ENCODE measurements around the gene S100Z. TPM values are rescaled to one million over a fixed set of nuclear protein-coding genes. Genes with fewer than 3 reads are reported as not detected.

Gene S100Z
- total RNA-seq, 1 experiment from 2014 or later: not detected

GRCh38 chr5:76941000-76941399 is 91.2 kb downstream of the S100Z start (continued):
- no peak for TF ChIP-seq E2F1 (CRISPR knock-in tag; IDR thresholded peaks at IDR 0.05)

- TF ChIP-seq AFF4 (CRISPR knock-in tag; IDR thresholded peaks at IDR 0.05; ENCODE audit: borderline replicate concordance): no peak
- TF ChIP-seq PREB (CRISPR knock-in tag; IDR thresholded peaks at IDR 0.05; ENCODE audit: borderline replicate concordance): no peak
- no peak for TF ChIP-seq ZNF317 (CRISPR knock-in tag; IDR thresholded peaks at IDR 0.05; ENCODE audit: borderline replicate concordance, low read depth)
- TF ChIP-seq ZNF219 (CRISPR knock-in tag; IDR thresholded peaks at IDR 0.05; ENCODE audit: borderline replicate concordance): no peak
- TF ChIP-seq E2F5 (CRISPR knock-in tag; IDR thresholded peaks at IDR 0.05): no peak
- no peak for TF ChIP-seq TCF7 (CRISPR knock-in tag; IDR thresholded peaks at IDR 0.05; ENCODE audit: low read depth)
- no peak for TF ChIP-seq USF2 (CRISPR knock-in tag; IDR thresholded peaks at IDR 0.05)
- TF ChIP-seq FOXP4 (CRISPR knock-in tag; IDR thresholded peaks at IDR 0.05): no peak
- POLR2A ChIA-PET: no interaction called here
- H3K27ac Mint-ChIP-seq: no peak overlapping the region
- no peak overlapping the region for H3K4me3 Mint-ChIP-seq
- CTCF ChIA-PET: no interaction called here
- ATAC-seq (no peak), DNase-seq (ENCODE audit: low spot score) (no peak)
- peaks cover 9% of the 10 kb centered on the region; the same call in 1 of the 2 replicates for H3K9me3 Mint-ChIP-seq
- 0 out of 2 replicates have a peak, but pooled peaks cover 3% of the 10 kb centered on the region for H3K4me1 Mint-ChIP-seq
- H3K36me3 Mint-ChIP-seq: no peaks in the 10 kb centered on the region
- H3K27me3 Mint-ChIP-seq (ENCODE audit: low read depth): no peaks in the 10 kb centered on the region
Observed at GRCh38 chr5:76941442-76941841, 91.6 kb downstream of the S100Z start.

- ATAC-seq (no peak), DNase-seq (ENCODE audit: low spot score) (no peak)
- Mint-ChIP-seq H3K36me3 (no peaks in the 10 kb centered on the region), H3K4me1 (0 out of 2 replicates have a peak, but pooled peaks cover 3% of the 10 kb centered on the region), H3K9me3 (peaks cover 9% of the 10 kb centered on the region; the same call in 1 of the 2 replicates), H3K27ac (no peak overlapping the region), H3K27me3 (ENCODE audit: low read depth) (no peaks in the 10 kb centered on the region), H3K4me3 (no peak overlapping the region)
- ChIA-PET CTCF (interaction anchor here (1.2 kb wide), 1 partner anchor 11 kb away, joined by 3 read pairs; no protein-coding TSS in a partner anchor), POLR2A (no interaction called here)
- TF ChIP-seq ZNF416 (CRISPR knock-in tag; IDR thresholded peaks at IDR 0.05) (no peak), ZNF281 (CRISPR knock-in tag; IDR thresholded peaks at IDR 0.05) (no peak), CBFB (CRISPR knock-in tag; IDR thresholded peaks at IDR 0.05; ENCODE audit: low read depth) (no peak), ATF3 (CRISPR knock-in tag; conservative IDR thresholded peaks at IDR 0.05) (no peak), MXD4 (CRISPR knock-in tag; IDR thresholded peaks at IDR 0.05; ENCODE audit: borderline replicate concordance) (no peak), CREM (CRISPR knock-in tag; IDR thresholded peaks at IDR 0.05) (no peak), FOXP1 (CRISPR knock-in tag; IDR thresholded peaks at IDR 0.05; ENCODE audit: borderline replicate concordance) (no peak), ELF4 (CRISPR knock-in tag; IDR thresholded peaks at IDR 0.05; ENCODE audit: low read depth) (no peak), ZBTB21 (CRISPR knock-in tag; IDR thresholded peaks at IDR 0.05; ENCODE audit: borderline replicate concordance) (no peak), JAZF1 (CRISPR knock-in tag; IDR thresholded peaks at IDR 0.05) (no peak), GABPB1 (CRISPR knock-in tag; IDR thresholded peaks at IDR 0.05) (no peak)
Observed at GRCh38 chr5:76942581-76942980, 92.8 kb downstream of the S100Z start.
